Neuronal stem cell (in vitro differentiated cells): ENCODE measurements around the gene PADI1.
A peak's percentile ranks its signal among the peaks of the same experiment; 100 is the strongest.

Experiments
- DNase-seq: peaks from one replicate; pipeline ENCODE4 v3.0.0-alpha.2; 2013; ENCODE audit warnings: low spot score
- H2AFZ ChIP-seq: one replicate; pipeline ENCODE4 v1.6.1; 2013; ENCODE audit warnings: mild to moderate bottlenecking, low read length, inconsistent platforms
- H2AK5ac ChIP-seq: 2 replicates; pipeline ENCODE4 v1.6.1; 2013; ENCODE audit warnings: low read depth, mild to moderate bottlenecking, inconsistent platforms, low read length, moderate library complexity, mixed read lengths
- H2BK120ac ChIP-seq: 2 replicates; pipeline ENCODE4 v1.6.1; 2013; ENCODE audit warnings: low read depth, mild to moderate bottlenecking, inconsistent platforms, low read length, moderate library complexity, mixed read lengths
- H2BK12ac ChIP-seq: one replicate; pipeline ENCODE4 v1.6.1; 2013; ENCODE audit warnings: low read length, inconsistent platforms
- H2BK15ac ChIP-seq: 2 replicates; pipeline ENCODE4 v1.6.1; 2013; ENCODE audit warnings: mild to moderate bottlenecking, low read length, inconsistent platforms, mixed read lengths
- H2BK5ac ChIP-seq: one replicate; pipeline ENCODE4 v1.6.1; 2013; ENCODE audit warnings: inconsistent platforms, mild to moderate bottlenecking, low read length, moderate library complexity
- H3K14ac ChIP-seq: one replicate; pipeline ENCODE4 v1.6.1; 2013; ENCODE audit warnings: low read length, inconsistent platforms
- H3K18ac ChIP-seq: 2 replicates; pipeline ENCODE4 v1.6.1; 2013; ENCODE audit warnings: low read length, inconsistent platforms
- H3K23ac ChIP-seq: 2 replicates; pipeline ENCODE4 v1.6.1; 2013; ENCODE audit warnings: low read depth, mild to moderate bottlenecking, mixed read lengths, low read length, inconsistent platforms; ENCODE audit not compliant: poor library complexity
- H3K27ac ChIP-seq: replicated peaks from 3 replicates; pipeline ENCODE4 v1.5.1; 2013; ENCODE audit warnings: low read length, inconsistent platforms
- H3K27me3 ChIP-seq, 3 experiments: 2 replicates each; pipeline ENCODE4 v1.6.1; 2013; ENCODE audit warnings: low read length in 3 of 3, mild to moderate bottlenecking in 2 of 3, inconsistent platforms in 1 of 3, low read depth in 1 of 3, mixed read lengths in 1 of 3, moderate library complexity in 1 of 3; ENCODE audit not compliant: control insufficient read depth in 3 of 3, insufficient read depth in 3 of 3
- H3K36me3 ChIP-seq, 2 donors: replicated peaks in 1 of 2; 2 replicates each; pipeline ENCODE4 v1.6.1; 2013; ENCODE audit warnings: low read length in 2 of 2; ENCODE audit not compliant: control insufficient read depth in 2 of 2, insufficient read depth in 2 of 2
- H3K4ac ChIP-seq: 2 replicates; pipeline ENCODE4 v1.6.1; 2013; ENCODE audit warnings: inconsistent platforms, mild to moderate bottlenecking, low read length, moderate library complexity
- H3K4me1 ChIP-seq, 2 donors: 1 replicate in 1 of 2; 2 replicates in 1 of 2; pipeline ENCODE4 v1.6.1; 2013; ENCODE audit warnings: low read length in 2 of 2, low read depth in 1 of 2; ENCODE audit not compliant: control insufficient read depth in 2 of 2, insufficient read depth in 1 of 2
- H3K4me2 ChIP-seq: one replicate; pipeline ENCODE4 v1.6.1; 2013; ENCODE audit warnings: mild to moderate bottlenecking, low read length, inconsistent platforms; ENCODE audit not compliant: insufficient read depth, poor library complexity, severe bottlenecking
- H3K4me3 ChIP-seq, 2 donors: 2 replicates each; pipeline ENCODE4 v1.5.1; 2013; ENCODE audit warnings: low read length in 2 of 2, mild to moderate bottlenecking in 2 of 2, inconsistent platforms in 1 of 2, moderate library complexity in 1 of 2
- H3K79me1 ChIP-seq: one replicate; pipeline ENCODE4 v1.6.1; 2013; ENCODE audit warnings: low read depth, mild to moderate bottlenecking, inconsistent platforms, low read length, moderate library complexity
- H3K9ac ChIP-seq: one replicate; pipeline ENCODE4 v1.6.1; 2013; ENCODE audit warnings: mild to moderate bottlenecking, low read depth, low read length, inconsistent platforms; ENCODE audit not compliant: poor library complexity
- H3K9me3 ChIP-seq, 2 donors: replicated peaks in 1 of 2; 2 replicates each; pipeline versions ENCODE3 to v1.6.1; 2013; ENCODE audit warnings: low read length in 2 of 2, mild to moderate bottlenecking in 2 of 2, inconsistent platforms in 1 of 2, low read depth in 1 of 2, mixed read lengths in 1 of 2, moderate library complexity in 1 of 2; ENCODE audit not compliant: control insufficient read depth in 2 of 2, insufficient read depth in 1 of 2
- H4K8ac ChIP-seq: one replicate; pipeline ENCODE4 v1.6.1; 2013; ENCODE audit warnings: low read depth, mild to moderate bottlenecking, inconsistent platforms, low read length, moderate library complexity
- H4K91ac ChIP-seq: one replicate; pipeline ENCODE4 v1.6.1; 2013; ENCODE audit warnings: low read length, low read depth, mild to moderate bottlenecking, inconsistent platforms; ENCODE audit not compliant: poor library complexity
- WGBS, 2 donors: extraction: QIAGEN DNeasy Blood & Tissue Kit; methylation state at CpG; one replicate each; pipeline ENCODE4 v1.1.7; 2013; ENCODE audit warnings: missing lambda C conversion rate in 2 of 2, mixed read lengths in 1 of 2; ENCODE audit not compliant: insufficient read length in 2 of 2, insufficient replicate concordance in 1 of 2; ENCODE audit errors: extremely low coverage in 2 of 2; 5-methylcytosine and 5-hydroxymethylcytosine counted together

The PADI1 gene

GRCh38 chr1:17206196-17206595, 1.3 kb downstream of the PADI1 start:
- no peak overlapping the region for H3K4me2 ChIP-seq
- H4K91ac ChIP-seq: no peak overlapping the region
- peaks cover 7 to 20% of the 10 kb centered on the region in 2 donors for H3K4me1 ChIP-seq
- no peaks in the 10 kb centered on the region for H3K27me3 ChIP-seq
- no peak overlapping the region for H3K23ac ChIP-seq
- WGBS, 2 donors: no CpG with 5 or more reads among the region's 4 CpGs
- no peaks in the 10 kb centered on the region for H3K79me1 ChIP-seq
- H3K27ac ChIP-seq: no peak overlapping the region
- H2BK5ac ChIP-seq: no peak overlapping the region
- H2AFZ ChIP-seq: peak overlapping the region; percentile 21
- no peaks in the 10 kb centered on the region for H3K36me3 ChIP-seq
- H2BK15ac ChIP-seq: peak overlapping the region; percentile 64
- no peak overlapping the region for H2BK120ac ChIP-seq
- no peak overlapping the region for H2BK12ac ChIP-seq
- H4K8ac ChIP-seq: no peak overlapping the region
- DNase-seq: no peak
- H3K14ac ChIP-seq: no peak overlapping the region
- H3K4ac ChIP-seq: no peak overlapping the region
- peak overlapping the region; percentile 51 for H3K18ac ChIP-seq
- no peaks in the 10 kb centered on the region for H3K9me3 ChIP-seq
- H2AK5ac ChIP-seq: no peak overlapping the region
- no peak overlapping the region for H3K4me3 ChIP-seq
- H3K9ac ChIP-seq: no peak overlapping the region

- Histone ChIP-seq H3K4me2 (no peak overlapping the region), H3K27me3 (no peaks in the 10 kb centered on the region), H3K23ac (no peak overlapping the region), H2BK5ac (no peak overlapping the region), H3K27ac (no peak overlapping the region), H2BK120ac (no peak overlapping the region), H4K91ac (no peak overlapping the region), H3K4me1 (peaks cover 1 to 12% of the 10 kb centered on the region in 2 donors), H2AK5ac (no peak overlapping the region), H2AFZ (no peak overlapping the region), H3K9ac (no peak overlapping the region), H3K18ac (no peak overlapping the region), H3K4me3 (no peak overlapping the region), H2BK15ac (no peak overlapping the region), H3K79me1 (no peaks in the 10 kb centered on the region), H3K4ac (no peak overlapping the region), H4K8ac (no peak overlapping the region), H2BK12ac (no peak overlapping the region), H3K36me3 (no peaks in the 10 kb centered on the region), H3K9me3 (no peaks in the 10 kb centered on the region), H3K14ac (no peak overlapping the region)
- WGBS, 2 donors: no CpG with 5 or more reads among the region's 4 CpGs
- DNase-seq: no peak
Measured at GRCh38 chr1:17207046-17207445, 2.1 kb downstream of the PADI1 start.

- no peak overlapping the region for H3K4ac ChIP-seq
- no peaks in the 10 kb centered on the region for H3K27me3 ChIP-seq
- no peak overlapping the region for H3K4me3 ChIP-seq
- peaks cover 3 to 17% of the 10 kb centered on the region in 2 donors for H3K4me1 ChIP-seq
- H2BK5ac ChIP-seq: no peak overlapping the region
- no peaks in the 10 kb centered on the region for H3K36me3 ChIP-seq
- no peak overlapping the region for H3K9ac ChIP-seq
- no peak overlapping the region for H4K8ac ChIP-seq
- H3K4me2 ChIP-seq: no peak overlapping the region
- H3K18ac ChIP-seq: no peak overlapping the region
- WGBS, 2 donors: no CpG with 5 or more reads among the region's 5 CpGs
- H2AFZ ChIP-seq: no peak overlapping the region
- H3K79me1 ChIP-seq: no peaks in the 10 kb centered on the region
- no peak overlapping the region for H3K27ac ChIP-seq
- no peak overlapping the region for H2BK15ac ChIP-seq
- H2AK5ac ChIP-seq: no peak overlapping the region
- DNase-seq: no peak
- no peak overlapping the region for H2BK12ac ChIP-seq
- no peak overlapping the region for H4K91ac ChIP-seq
- H3K9me3 ChIP-seq: no peaks in the 10 kb centered on the region
- H3K23ac ChIP-seq: no peak overlapping the region
- H3K14ac ChIP-seq: no peak overlapping the region
- H2BK120ac ChIP-seq: no peak overlapping the region
Measured at GRCh38 chr1:17207540-17207939, 2.6 kb downstream of the PADI1 start.

- peaks cover 8 to 21% of the 10 kb centered on the region in 2 donors for H3K4me1 ChIP-seq
Measured at GRCh38 chr1:17207966-17208418, 3.1 kb downstream of the PADI1 start.

More at GRCh38 chr1:17207966-17208418, 3.1 kb downstream of the PADI1 start:
- Histone ChIP-seq H2BK120ac (no peak overlapping the region), H3K27ac (no peak overlapping the region), H2BK15ac (no peak overlapping the region), H3K9ac (no peak overlapping the region), H3K4ac (no peak overlapping the region), H2BK12ac (no peak overlapping the region), H2AK5ac (no peak overlapping the region), H3K27me3 (peaks cover 0 to 3% (median 0%) of the 10 kb centered on the region in 3 experiments), H3K79me1 (no peaks in the 10 kb centered on the region), H3K23ac (no peak overlapping the region), H3K18ac (no peak overlapping the region), H4K8ac (no peak overlapping the region), H3K14ac (no peak overlapping the region), H3K4me3 (no peak overlapping the region), H4K91ac (no peak overlapping the region), H3K36me3 (no peaks in the 10 kb centered on the region), H2BK5ac (no peak overlapping the region), H2AFZ (no peak overlapping the region), H3K9me3 (no peaks in the 10 kb centered on the region), H3K4me2 (no peak overlapping the region)
- WGBS, 2 donors: no CpG with 5 or more reads among the region's 2 CpGs
- no peak for DNase-seq
